HL-60 (cell line): ENCODE measurements around the gene ZNF155.
"Not testable (repeated sequence)": the region's sequence is repeated elsewhere in the genome, so short reads cannot be mapped to it uniquely, and the experiment has no call there.

Experiments used
- DNase-seq, 2 experiments: peaks; one replicate each; pipeline ENCODE4 v3.0.0-alpha.2; 2010 to 2020; ENCODE audit warnings: low read depth in 1 of 2, low spot score in 1 of 2
- H3K27ac ChIP-seq: fragments of 250-450 bp; sonication (Bioruptor Pico); replicated peaks from 2 replicates; pipeline ENCODE4 v1.5.1; 2020; ENCODE audit warnings: mild to moderate bottlenecking, moderate library complexity
- H3K27me3 ChIP-seq: fragments of 250-450 bp; sonication (Bioruptor Pico); 2 replicates; pipeline ENCODE4 v1.5.1; 2021; ENCODE audit warnings: mild to moderate bottlenecking, moderate library complexity; ENCODE audit not compliant: insufficient read depth, poor library complexity, severe bottlenecking
- H3K4me3 ChIP-seq: replicated peaks from 2 replicates; pipeline ENCODE4 v1.5.1; 2011; ENCODE audit warnings: mild to moderate bottlenecking, control low read depth, low read length; ENCODE audit not compliant: insufficient read depth
- CTCF ChIP-seq: IDR thresholded peaks from one replicate; pipeline ENCODE4 v1.5.1; 2011; ENCODE audit warnings: low read length, control low read depth, inconsistent platforms; ENCODE audit not compliant: insufficient read depth
- GABPA ChIP-seq: IDR thresholded peaks from 2 replicates; pipeline ENCODE4 v1.6.1; 2012; ENCODE audit warnings: low read depth
- POLR2AphosphoS5 ChIP-seq: IDR thresholded peaks from 2 replicates; pipeline ENCODE4 v1.6.1; 2012; ENCODE audit warnings: low read depth
- REST ChIP-seq: IDR thresholded peaks from 2 replicates; pipeline ENCODE4 v1.6.1; 2012; ENCODE audit warnings: low read depth; ENCODE audit not compliant: insufficient replicate concordance
- SPI1 ChIP-seq: IDR thresholded peaks from 2 replicates; pipeline ENCODE4 v1.6.1; 2012; ENCODE audit warnings: low read depth, mild to moderate bottlenecking, borderline replicate concordance

ZNF155 gene

DNA sequence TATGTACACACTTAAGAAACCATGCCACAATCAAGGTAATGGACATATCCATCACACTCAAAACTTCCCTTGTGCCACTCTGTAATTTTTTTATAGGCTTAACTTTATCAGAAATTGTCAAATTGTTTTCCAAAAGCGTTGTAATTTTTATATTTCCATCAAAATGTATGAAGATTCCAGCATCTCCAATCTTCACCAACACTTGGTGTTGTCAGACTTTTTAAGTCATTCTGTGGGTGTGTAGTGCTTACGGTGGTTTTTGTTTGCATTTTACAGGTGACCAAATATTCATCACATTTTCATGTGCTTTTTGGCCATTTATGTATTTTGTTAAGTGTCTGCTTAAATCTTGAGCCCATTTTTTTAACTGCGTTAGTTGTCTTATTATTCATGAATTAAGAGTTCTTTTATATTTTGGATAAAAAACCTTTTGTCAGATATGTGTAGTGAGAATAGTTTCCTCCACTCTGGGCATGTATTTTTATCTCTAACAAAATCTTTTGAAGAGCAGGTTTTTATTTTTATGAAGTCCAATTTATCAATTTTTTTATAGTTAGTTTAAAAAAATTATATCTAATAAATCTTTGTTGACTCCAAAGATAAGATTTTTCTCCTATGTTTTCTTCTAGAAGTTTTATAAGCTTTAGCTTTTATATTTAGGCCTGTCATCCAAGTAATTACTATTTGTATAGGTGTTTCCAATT lies 44.3 kb upstream of the ZNF155 start:
- TF ChIP-seq CTCF (no peak), REST (no peak), GABPA (no peak)
- DNase-seq, result no peak
- no peak overlapping the region for H3K27ac ChIP-seq
- H3K27me3 ChIP-seq, result no peaks in the 10 kb centered on the region
- no peak overlapping the region for H3K4me3 ChIP-seq

DNA sequence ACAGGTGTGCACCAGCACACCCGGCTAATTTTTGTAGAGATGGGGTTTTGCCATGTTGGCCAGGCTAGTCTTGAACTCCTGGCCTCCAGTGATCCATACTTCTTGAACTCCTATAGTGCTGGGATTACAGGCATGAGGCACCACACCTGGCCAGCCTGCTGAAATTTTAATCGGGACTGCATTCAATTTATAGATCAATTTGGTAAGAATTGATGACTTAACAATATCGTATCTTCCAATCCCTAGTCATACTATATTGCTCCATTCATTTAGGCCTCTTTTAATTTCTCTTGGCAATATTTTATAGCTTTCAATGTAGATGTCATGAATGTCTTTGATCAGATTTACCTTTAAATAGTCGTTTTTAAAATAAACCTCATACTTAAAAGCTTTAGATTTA lies 43.3 kb upstream of the ZNF155 start:
- no peak overlapping the region for H3K4me3 ChIP-seq
- no peak overlapping the region for H3K27ac ChIP-seq
- TF ChIP-seq REST, result no peak

GRCh38 chr19:43941209-43941608 lies 42.8 kb upstream of the ZNF155 start:
- no peak for DNase-seq
- Histone ChIP-seq H3K27ac (no peak overlapping the region), H3K4me3 (no peak overlapping the region), H3K27me3 (no peaks in the 10 kb centered on the region)
- TF ChIP-seq REST (no peak), SPI1 (no peak), CTCF (no peak), GABPA (no peak), POLR2AphosphoS5 (no peak)

More for the DNA sequence above, 43.3 kb upstream of the ZNF155 start:
- no peak for DNase-seq
- no peaks in the 10 kb centered on the region for H3K27me3 ChIP-seq

- not testable (repeated sequence) for H3K4me3 ChIP-seq, DNase-seq, H3K27me3 ChIP-seq, H3K27ac ChIP-seq
Measured at GRCh38 chr19:43947412-43947811, 36.6 kb upstream of the ZNF155 start.

DNA sequence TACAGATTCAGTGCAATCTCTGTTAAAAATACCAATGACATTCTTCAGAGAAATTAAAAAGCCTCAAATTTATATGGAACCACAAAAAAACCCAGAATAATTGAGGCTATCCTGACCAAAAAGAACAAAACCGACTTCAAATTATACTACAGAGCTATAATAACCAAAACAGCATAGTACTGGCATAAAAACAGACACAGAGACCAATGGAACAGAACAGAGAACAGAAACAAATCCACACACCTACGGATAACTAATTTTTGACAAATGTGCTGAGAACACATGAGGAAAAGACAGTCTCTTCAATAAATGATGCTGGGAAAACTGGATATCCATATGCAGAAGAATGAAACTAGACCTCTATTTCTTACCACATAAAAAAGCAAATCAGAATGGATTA lies 34.2 kb upstream of the ZNF155 start:
- H3K4me3 ChIP-seq, H3K27ac ChIP-seq, H3K27me3 ChIP-seq, DNase-seq: not testable (repeated sequence)
